NCI-H1105 treated with DMSO at 0.1 percent for 48 hours (cell line): ENCODE results near the gene COX6A2.

Experiments used
- DNase-seq: peaks from one replicate; lab custom pipeline; 2025; lab: John Stamatoyannopoulos, UW

Gene COX6A2

GRCh38 chr16:31410082-31410481, 18.1 kb downstream of the COX6A2 start:
- no peak for DNase-seq

DNA sequence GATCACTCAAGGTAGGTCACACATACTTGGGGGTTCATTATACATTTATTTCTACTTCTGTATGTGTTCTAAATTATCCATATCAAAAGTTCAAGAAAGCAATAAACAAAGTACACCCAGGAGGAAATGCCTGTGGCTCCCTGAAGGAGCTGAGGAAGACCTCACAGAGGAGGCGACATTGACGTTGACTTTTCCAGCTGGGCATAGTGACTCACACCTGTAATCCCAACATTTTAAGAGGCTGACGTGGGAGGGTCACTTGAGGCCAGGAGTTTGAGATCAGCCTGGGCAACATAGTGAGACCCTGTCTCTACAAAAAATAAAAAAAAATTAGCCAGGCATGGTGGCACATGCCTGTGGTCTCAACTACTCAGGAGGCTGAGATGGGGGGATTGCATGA, 18.7 kb downstream of the COX6A2 start:
- DNase-seq, result no peak

DNA sequence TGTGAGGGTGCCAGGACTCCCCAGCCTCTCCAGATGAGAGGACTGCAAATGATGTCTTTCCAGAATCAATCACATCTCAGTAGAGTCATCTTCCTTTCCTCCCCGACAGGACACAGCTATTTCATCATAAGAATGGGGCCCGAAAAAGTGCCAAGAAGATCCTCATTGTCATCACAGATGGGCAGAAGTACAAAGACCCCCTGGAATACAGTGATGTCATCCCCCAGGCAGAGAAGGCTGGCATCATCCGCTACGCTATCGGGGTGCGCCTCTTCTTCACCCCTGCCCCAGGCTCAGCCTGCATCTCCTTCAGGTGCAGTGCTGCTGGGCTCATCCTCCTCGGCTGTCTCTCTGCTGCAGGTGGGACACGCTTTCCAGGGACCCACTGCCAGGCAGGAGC, 20.8 kb downstream of the COX6A2 start:
- DNase-seq, result no peak

DNA sequence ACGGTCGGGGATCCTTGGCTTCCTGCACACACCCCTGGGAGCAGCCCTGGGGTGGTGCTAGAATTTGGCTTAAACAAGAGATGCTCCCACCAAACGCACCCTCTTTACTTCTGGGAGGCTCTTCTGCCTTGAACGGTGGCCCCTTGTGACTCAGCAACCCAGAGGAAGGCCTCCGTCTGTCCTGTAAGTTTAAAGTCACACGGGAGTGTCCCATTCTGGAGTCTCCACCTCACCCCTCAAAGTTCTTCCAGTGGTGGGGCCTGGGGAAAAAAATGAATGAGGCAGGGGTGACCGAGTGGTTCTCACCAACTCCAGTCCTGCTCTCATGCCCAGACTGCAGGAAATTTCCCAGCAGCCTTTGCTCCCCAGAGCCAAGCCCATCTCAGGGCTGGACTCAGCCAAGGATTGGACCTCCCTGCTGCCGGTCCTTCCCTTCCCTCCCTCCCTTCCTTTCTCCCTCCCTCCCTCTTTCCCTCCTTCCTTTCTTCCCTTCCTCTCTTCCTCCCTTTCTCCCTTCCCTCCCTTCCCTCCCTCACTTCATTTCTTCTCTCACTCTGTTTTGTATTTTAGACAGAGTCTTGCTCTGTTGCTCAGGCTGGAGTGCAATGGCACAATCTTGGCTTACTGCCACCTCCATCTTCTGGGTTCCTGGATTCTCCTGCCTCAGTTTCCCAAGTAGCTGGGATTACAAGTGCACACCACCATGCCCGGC, 23.7 kb downstream of the COX6A2 start:
- DNase-seq, result no peak

DNA sequence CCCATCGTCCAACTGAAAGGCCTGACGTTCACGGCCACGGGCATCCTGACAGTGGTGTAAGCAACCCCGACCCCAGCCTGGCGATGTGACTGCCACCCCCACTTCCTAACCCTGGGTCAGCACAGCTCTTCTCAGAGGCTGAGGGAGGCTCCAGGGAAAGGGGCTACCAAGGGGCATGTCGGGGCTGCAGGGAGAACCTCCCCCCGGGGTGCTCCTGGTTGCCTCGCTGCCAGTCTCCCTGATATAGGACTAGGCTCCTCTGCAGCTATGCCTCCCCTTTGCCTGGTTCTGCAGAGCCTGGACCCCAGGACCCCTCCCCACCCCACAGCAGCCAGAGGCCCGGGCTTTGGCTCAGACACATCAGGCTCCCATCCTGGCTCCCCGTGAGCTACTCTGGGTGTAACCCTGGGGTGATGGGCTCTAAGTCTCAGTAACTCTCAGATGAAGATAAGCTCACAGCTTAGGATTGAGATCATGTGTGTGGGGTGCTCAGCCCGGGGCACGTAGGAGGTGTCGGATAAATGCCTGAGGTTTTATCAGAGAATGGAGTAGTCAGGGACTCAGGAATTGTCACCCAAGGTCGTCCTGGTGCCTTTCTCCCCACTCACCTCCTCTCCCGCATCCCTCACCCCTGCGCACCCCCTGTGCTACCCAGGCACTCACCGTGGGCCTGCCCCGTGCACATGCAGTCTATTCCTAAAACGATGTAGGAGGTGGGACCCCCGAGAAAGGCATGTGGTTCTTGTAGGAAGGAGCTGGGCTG, 24.4 kb downstream of the COX6A2 start:
- DNase-seq, result no peak

DNA sequence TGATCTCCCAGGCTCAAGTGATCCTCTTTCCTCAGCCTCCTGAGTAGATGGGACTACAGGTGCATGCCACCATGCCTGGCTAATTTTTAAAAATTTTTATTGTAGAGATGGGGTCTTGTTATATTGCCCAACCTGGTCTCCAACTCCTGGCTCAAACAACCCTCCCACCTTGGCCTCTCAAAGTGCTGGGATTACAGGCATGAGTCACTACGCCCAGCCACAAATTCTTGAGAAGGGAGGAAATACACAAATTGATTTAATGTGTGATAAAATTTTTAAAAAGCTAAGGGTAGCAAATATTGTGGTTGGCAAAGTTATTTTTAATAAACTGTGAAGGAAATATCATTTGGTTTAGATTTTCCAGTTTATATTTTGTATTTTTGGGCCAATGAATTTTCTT, 25.5 kb downstream of the COX6A2 start:
- DNase-seq, result no peak

DNA sequence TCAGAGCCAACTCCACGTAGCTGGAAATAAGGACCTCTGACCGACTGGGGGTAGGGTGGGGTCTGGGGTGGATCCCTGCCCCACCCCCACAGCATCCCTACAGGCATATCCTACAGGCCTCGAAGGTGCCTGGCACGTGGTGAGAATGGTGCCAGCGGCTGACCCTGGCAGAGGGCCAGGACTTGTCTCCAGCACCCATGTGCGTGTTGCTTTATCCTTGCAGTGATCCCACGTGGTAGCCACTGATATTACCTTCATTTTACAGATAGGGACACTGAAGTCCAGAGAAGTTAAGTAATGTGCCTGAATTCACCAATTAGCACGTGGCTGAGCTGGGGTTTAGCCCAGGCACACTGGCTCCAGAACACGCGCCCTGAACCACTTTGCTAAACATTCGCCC, 26.7 kb downstream of the COX6A2 start:
- DNase-seq, result no peak

- no peak for DNase-seq
Observed at GRCh38 chr16:31400191-31400590, 28.0 kb downstream of the COX6A2 start.

- DNase-seq, result no peak
Observed at GRCh38 chr16:31397701-31398100, 30.5 kb downstream of the COX6A2 start.

GRCh38 chr16:31397096-31397660, 31.0 kb downstream of the COX6A2 start:
- DNase-seq, result no peak

- DNase-seq, result no peak
Observed at GRCh38 chr16:31395647-31396046, 32.5 kb downstream of the COX6A2 start.

- no peak for DNase-seq
Observed at GRCh38 chr16:31393056-31393455, 35.1 kb downstream of the COX6A2 start, which contains the start of gene ITGAD. ITGAD (plus strand) TSS chr16:31393335; CDS start chr16:31393361, 26 bp downstream.

DNA sequence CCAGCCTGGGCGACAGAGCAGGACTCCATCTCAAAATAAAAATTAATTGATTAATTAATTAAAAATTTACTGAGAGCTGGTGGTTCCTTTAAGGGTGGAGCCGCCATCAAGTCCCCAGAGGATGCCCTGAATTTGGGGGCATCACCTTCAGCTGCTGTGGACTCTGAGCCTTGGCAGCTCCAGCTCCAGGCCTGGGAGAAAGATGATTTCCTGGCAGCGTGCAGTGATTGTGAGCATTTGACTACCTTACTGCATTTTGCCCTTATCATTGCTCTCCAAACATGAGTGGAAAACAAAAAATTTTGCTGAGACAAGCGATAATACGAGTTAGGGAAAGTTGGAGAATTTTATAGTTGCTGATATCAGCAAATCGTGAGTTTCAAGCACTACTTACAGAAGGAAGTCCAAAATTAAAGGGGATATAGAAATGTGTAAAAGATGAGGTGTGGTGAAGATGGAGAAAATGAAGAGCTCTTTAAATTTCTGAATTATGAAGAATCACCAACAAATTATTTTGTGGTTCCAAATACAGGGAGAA, 37.6 kb downstream of the COX6A2 start:
- no peak for DNase-seq

DNA sequence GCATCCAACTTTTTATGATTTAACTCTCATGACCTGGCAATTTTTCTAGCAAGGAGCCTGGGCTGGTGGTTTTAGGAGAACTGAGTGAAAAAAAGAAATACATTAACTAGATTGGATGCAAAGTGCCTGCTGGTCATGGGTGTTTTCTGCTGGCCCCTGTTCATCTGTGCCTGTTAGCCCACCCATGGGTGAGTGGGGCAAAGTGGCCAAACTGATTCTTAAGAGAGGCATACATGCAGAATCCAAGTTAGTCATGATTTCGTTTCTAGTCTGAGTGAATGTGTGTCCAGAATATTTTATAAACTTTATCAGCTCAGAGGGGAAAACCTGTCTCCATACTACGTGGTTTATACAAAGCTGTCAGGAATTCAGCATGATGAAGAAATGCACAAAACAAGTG, 39.6 kb downstream of the COX6A2 start:
- no peak for DNase-seq

DNA sequence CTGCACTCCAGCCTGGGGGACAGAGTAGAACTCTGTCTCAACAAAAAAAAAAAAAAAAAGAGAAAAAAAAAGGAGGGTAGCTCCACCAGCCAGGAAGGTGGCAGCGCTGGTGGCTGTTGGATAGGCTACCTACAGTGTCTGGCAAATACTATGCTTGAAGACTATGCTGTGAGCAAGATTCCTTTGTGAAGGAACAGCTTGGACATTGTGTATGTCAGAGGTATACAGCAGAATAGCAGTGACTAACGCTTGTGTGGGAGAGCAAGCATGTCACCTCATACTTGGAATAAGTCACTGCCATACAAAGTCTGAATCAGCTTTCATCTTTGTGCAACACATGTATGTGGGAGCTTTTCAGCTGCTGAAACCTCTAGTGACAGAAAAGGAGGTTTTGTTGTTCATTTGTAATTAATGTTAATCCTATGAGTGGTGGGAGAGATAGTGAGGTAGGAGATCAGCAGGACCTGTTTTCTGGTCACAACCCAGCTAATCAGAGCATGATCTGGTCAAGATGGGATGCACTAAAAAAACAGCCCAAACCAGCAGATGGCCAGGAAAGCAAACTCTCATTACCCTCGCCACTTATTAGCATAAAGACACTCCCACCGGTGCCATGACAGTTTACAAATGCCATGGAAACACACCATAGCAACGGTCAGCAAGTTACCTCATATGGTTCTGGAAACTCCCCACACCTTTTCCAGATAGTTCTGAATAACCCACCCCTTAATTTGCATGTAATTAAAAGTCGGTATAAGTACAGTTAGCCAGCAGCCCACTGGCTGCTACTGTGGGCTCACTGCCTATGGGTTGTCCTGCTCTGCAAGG, 41.8 kb downstream of the COX6A2 start:
- no peak for DNase-seq

- DNase-seq, result no peak
Observed at GRCh38 chr16:31385680-31386079, 42.5 kb downstream of the COX6A2 start.

DNA sequence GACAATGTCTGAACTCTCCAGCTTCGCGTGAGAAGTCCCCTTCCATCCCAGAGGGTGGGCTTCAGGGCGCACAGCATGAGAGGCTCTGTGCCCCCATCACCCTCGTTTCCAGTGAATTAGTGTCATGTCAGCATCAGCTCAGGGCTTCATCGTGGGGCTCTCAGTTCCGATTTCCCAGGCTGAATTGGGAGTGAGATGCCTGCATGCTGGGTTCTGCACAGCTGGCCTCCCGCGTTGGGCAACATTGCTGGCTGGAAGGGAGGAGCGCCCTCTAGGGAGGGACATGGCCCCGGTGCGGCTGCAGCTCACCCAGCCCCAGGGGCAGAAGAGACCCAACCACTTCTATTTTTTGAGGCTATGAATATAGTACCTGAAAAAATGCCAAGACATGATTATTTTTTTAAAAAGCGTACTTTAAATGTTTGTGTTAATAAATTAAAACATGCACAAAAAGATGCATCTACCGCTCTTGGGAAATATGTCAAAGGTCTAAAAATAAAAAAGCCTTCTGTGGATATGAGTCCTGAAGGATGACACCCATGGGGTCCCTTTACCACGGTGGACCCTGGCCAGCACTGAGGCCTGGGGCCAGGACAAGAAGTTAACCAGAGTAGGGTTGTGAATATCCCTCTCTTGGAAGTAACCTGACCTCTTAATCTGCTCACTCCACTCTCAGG, 45.5 kb downstream of the COX6A2 start:
- peak; percentile 3 for DNase-seq

DNA sequence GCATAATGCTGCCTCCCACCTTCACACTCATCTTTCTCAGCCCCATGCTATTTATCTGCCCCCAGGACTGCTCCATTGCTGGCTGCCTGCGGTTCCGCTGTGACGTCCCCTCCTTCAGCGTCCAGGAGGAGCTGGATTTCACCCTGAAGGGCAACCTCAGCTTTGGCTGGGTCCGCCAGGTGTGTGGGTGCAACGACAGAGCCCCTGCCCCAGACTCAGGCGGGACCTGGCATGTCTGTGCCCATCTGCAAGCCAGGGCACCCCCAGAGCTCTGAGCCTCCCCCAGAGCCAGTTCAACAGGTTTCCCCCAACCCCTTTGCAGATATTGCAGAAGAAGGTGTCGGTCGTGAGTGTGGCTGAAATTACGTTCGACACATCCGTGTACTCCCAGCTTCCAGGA, 48.0 kb downstream of the COX6A2 start:
- no peak for DNase-seq
